Testis (tissue), 2 donors: ENCODE measurements around the gene UGT1A10.
"Not testable (repeated sequence)": the region's sequence is repeated elsewhere in the genome, so short reads cannot be mapped to it uniquely, and the experiment has no call there.

Experiments
- POLR2A ChIP-seq: fragments of 450-650 bp; IDR thresholded peaks from one replicate; pipeline ENCODE4 v1.6.1; 2017; ENCODE audit warnings: antibody characterized with exemption, mild to moderate bottlenecking, moderate library complexity
- TF ChIP-seq, protein P1 (sequence below), 3 experiments: fragments of 450-650 bp in 2 of 3; fragments of 200-600 bp in 1 of 3; sonication (generic) in 1 of 3; IDR thresholded peaks; one replicate each; pipeline ENCODE4 v1.5.1; 2016 to 2019; ENCODE audit warnings: antibody characterized with exemption in 3 of 3, mild to moderate bottlenecking in 2 of 3, moderate library complexity in 1 of 3

DNA sequence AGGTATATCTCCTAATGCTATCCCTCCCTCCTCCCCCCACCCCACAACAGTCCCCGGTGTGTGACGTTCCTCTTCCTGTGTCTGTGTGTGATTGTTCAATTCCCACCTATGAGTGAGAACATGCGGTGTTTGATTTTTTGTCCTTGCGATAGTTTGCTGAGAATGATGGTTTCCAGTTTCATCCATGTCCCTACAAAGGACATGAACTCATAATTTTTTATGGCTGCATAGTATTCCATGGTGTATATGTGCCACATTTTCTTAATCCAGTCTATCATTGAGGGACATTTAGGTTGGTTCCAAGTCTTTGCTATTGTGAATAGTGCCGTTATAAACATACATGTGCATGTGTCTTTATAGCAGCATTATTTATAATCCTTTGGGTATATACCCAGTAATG lies 64.6 kb downstream of the UGT1A10 start:
- TF ChIP-seq, protein P1, sequence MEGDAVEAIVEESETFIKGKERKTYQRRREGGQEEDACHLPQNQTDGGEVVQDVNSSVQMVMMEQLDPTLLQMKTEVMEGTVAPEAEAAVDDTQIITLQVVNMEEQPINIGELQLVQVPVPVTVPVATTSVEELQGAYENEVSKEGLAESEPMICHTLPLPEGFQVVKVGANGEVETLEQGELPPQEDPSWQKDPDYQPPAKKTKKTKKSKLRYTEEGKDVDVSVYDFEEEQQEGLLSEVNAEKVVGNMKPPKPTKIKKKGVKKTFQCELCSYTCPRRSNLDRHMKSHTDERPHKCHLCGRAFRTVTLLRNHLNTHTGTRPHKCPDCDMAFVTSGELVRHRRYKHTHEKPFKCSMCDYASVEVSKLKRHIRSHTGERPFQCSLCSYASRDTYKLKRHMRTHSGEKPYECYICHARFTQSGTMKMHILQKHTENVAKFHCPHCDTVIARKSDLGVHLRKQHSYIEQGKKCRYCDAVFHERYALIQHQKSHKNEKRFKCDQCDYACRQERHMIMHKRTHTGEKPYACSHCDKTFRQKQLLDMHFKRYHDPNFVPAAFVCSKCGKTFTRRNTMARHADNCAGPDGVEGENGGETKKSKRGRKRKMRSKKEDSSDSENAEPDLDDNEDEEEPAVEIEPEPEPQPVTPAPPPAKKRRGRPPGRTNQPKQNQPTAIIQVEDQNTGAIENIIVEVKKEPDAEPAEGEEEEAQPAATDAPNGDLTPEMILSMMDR (IDR thresholded peaks at IDR 0.05) = not testable (repeated sequence)
- not testable (repeated sequence) for TF ChIP-seq POLR2A
